Ishikawa (cell line): Measurements from ENCODE around the gene SUDS3.

Source experiments
- CEBPB ChIP-seq: IDR thresholded peaks from 2 replicates; pipeline ENCODE4 v1.6.1; 2012
- CREB1 ChIP-seq: IDR thresholded peaks from 2 replicates; pipeline ENCODE4 v1.6.1; 2012; ENCODE audit warnings: low read depth
- EGR1 ChIP-seq: IDR thresholded peaks from 2 replicates; pipeline ENCODE4 v1.6.1; 2012
- EP300 ChIP-seq: IDR thresholded peaks from 2 replicates; pipeline ENCODE4 v1.6.1; 2012; ENCODE audit warnings: borderline replicate concordance
- FOXM1 ChIP-seq: IDR thresholded peaks from 2 replicates; pipeline ENCODE4 v1.6.1; 2012; ENCODE audit warnings: low read depth, borderline replicate concordance
- NFIC ChIP-seq: IDR thresholded peaks from 2 replicates; pipeline ENCODE4 v1.6.1; 2012
- RAD21 ChIP-seq: IDR thresholded peaks from 2 replicates; pipeline ENCODE4 v1.6.1; 2012; ENCODE audit warnings: low read depth
- REST ChIP-seq: IDR thresholded peaks from 2 replicates; pipeline ENCODE4 v1.6.1; 2012; ENCODE audit warnings: low read depth, mild to moderate bottlenecking
- TAF1 ChIP-seq: IDR thresholded peaks from 2 replicates; pipeline ENCODE4 v1.6.1; 2012; ENCODE audit warnings: low read depth, mild to moderate bottlenecking
- TCF12 ChIP-seq: IDR thresholded peaks from 2 replicates; pipeline ENCODE4 v1.6.1; 2012; ENCODE audit warnings: low read depth
- TEAD4 ChIP-seq: IDR thresholded peaks from 2 replicates; pipeline ENCODE4 v1.6.1; 2012
- YY1 ChIP-seq: IDR thresholded peaks from 2 replicates; pipeline ENCODE4 v1.6.1; 2012; ENCODE audit warnings: low read depth
- ZBTB7A ChIP-seq: IDR thresholded peaks from 2 replicates; pipeline ENCODE4 v1.6.1; 2012; ENCODE audit warnings: low read depth
- TF ChIP-seq, protein P1 (sequence below): IDR thresholded peaks from 2 replicates; pipeline ENCODE4 v1.6.1; 2012
- TF ChIP-seq, protein P2 (sequence below): IDR thresholded peaks from 2 replicates; pipeline ENCODE4 v1.6.1; 2012

SUDS3 gene

GRCh38 chr12:118425364-118425763 lies 49.0 kb downstream of the SUDS3 start:
- no peak for TF ChIP-seq REST
- no peak for TF ChIP-seq YY1
- no peak for TF ChIP-seq TAF1
- TF ChIP-seq NFIC: no peak
- TF ChIP-seq, protein P1, sequence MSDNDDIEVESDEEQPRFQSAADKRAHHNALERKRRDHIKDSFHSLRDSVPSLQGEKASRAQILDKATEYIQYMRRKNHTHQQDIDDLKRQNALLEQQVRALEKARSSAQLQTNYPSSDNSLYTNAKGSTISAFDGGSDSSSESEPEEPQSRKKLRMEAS: no peak
- TF ChIP-seq EGR1: no peak
- TF ChIP-seq RAD21: no peak
- TF ChIP-seq ZBTB7A: no peak
- no peak for TF ChIP-seq TEAD4
- TF ChIP-seq, protein P2, sequence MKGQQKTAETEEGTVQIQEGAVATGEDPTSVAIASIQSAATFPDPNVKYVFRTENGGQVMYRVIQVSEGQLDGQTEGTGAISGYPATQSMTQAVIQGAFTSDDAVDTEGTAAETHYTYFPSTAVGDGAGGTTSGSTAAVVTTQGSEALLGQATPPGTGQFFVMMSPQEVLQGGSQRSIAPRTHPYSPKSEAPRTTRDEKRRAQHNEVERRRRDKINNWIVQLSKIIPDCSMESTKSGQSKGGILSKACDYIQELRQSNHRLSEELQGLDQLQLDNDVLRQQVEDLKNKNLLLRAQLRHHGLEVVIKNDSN: no peak
- TF ChIP-seq CEBPB: no peak
- no peak for TF ChIP-seq TCF12
- TF ChIP-seq EP300: no peak
- TF ChIP-seq CREB1: no peak
- TF ChIP-seq FOXM1: no peak

DNA sequence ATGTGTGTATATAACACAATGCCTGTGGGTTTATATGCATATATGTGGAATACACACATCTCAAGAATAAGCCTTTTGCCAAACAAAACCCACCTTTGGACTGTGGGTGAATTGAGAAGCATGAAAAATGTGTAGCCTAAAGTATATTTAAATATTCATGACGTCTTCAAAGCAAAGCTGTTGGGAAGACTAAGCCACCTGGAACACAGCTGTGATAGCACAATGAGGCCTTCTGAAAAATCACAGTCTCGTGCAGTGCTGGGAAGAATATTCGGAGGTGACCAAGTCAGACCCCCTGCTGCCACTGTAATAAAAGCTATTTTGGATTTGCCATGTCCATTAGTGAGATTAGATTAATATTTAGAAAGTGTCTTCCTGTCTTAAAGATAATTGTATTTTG lies 51.5 kb downstream of the SUDS3 start:
- TF ChIP-seq EGR1 (no peak), CEBPB (no peak), RAD21 (no peak), ZBTB7A (no peak), YY1 (no peak), TEAD4 (no peak), CREB1 (no peak), EP300 (no peak), TAF1 (no peak), FOXM1 (no peak), TCF12 (no peak), NFIC (no peak), REST (no peak)
- TF ChIP-seq, protein P1: no peak
- TF ChIP-seq, protein P2: no peak

- no peak for TF ChIP-seq EP300
- TF ChIP-seq TCF12: no peak
- no peak for TF ChIP-seq ZBTB7A
- TF ChIP-seq NFIC: no peak
- no peak for TF ChIP-seq EGR1
- TF ChIP-seq, protein P1: no peak
- TF ChIP-seq CEBPB: no peak
- TF ChIP-seq FOXM1: no peak
- TF ChIP-seq, protein P2: no peak
- TF ChIP-seq REST: no peak
- TF ChIP-seq TAF1: no peak
- TF ChIP-seq TEAD4: no peak
- TF ChIP-seq CREB1: no peak
- TF ChIP-seq RAD21: no peak
- TF ChIP-seq YY1: no peak
These were observed 52.3 kb downstream of the SUDS3 start for GRCh38 chr12:118428643-118429042.
